Amygdala (tissue), 56 donors: ENCODE results near the gene PARVB.

Experiments used
- DNase-seq, 56 donors: peaks; one replicate each; lab custom pipeline; 2025; lab: John Stamatoyannopoulos, UW

Gene PARVB

GRCh38 chr22:44205516-44206329 is 181.6 kb downstream of the PARVB start:
- no peak for DNase-seq

GRCh38 chr22:44206330-44206645 is 182.2 kb downstream of the PARVB start:
- no peak for DNase-seq

GRCh38 chr22:44206696-44207095 is 182.6 kb downstream of the PARVB start:
- DNase-seq: no peak

GRCh38 chr22:44207173-44207980 is 183.3 kb downstream of the PARVB start:
- no peak for DNase-seq

- no peak for DNase-seq
These were observed 183.8 kb downstream of the PARVB start for GRCh38 chr22:44207981-44208317.

- DNase-seq: no peak
These were observed 185.2 kb downstream of the PARVB start for GRCh38 chr22:44209343-44209742.

- no peak for DNase-seq
These were observed 186.6 kb downstream of the PARVB start for GRCh38 chr22:44210722-44211121.

- no peak for DNase-seq
These were observed 187.3 kb downstream of the PARVB start for GRCh38 chr22:44211256-44211945.

- peak in 15 of 56 donors; percentile 5 to 68 (median 35) for DNase-seq
These were observed 188.1 kb downstream of the PARVB start for GRCh38 chr22:44211946-44212930.

- no peak for DNase-seq
These were observed 188.8 kb downstream of the PARVB start for GRCh38 chr22:44212936-44213335.

GRCh38 chr22:44213489-44214043 is 189.5 kb downstream of the PARVB start:
- DNase-seq: no peak

- no peak for DNase-seq
These were observed 190.1 kb downstream of the PARVB start for GRCh38 chr22:44214187-44214586.

GRCh38 chr22:44214764-44215163 is 190.7 kb downstream of the PARVB start:
- peak in 1 of 56 donors; percentile 7 for DNase-seq

- no peak for DNase-seq
These were observed 191.2 kb downstream of the PARVB start for GRCh38 chr22:44215287-44215686.

- DNase-seq: no peak
These were observed 193.2 kb downstream of the PARVB start for GRCh38 chr22:44217346-44217745.

GRCh38 chr22:44218071-44218470 is 194.0 kb downstream of the PARVB start:
- DNase-seq: no peak

GRCh38 chr22:44219101-44219870 is 195.2 kb downstream of the PARVB start:
- no peak for DNase-seq

GRCh38 chr22:44220727-44221680 is 196.9 kb downstream of the PARVB start:
- no peak for DNase-seq
